AG08395 (cell line): ENCODE measurements around the gene BAZ2B.

Experiments used
- DNase-seq: peaks from one replicate; pipeline ENCODE4 v3.0.0; 2012; ENCODE audit warnings: mixed read lengths, low spot score

Gene BAZ2B

DNA sequence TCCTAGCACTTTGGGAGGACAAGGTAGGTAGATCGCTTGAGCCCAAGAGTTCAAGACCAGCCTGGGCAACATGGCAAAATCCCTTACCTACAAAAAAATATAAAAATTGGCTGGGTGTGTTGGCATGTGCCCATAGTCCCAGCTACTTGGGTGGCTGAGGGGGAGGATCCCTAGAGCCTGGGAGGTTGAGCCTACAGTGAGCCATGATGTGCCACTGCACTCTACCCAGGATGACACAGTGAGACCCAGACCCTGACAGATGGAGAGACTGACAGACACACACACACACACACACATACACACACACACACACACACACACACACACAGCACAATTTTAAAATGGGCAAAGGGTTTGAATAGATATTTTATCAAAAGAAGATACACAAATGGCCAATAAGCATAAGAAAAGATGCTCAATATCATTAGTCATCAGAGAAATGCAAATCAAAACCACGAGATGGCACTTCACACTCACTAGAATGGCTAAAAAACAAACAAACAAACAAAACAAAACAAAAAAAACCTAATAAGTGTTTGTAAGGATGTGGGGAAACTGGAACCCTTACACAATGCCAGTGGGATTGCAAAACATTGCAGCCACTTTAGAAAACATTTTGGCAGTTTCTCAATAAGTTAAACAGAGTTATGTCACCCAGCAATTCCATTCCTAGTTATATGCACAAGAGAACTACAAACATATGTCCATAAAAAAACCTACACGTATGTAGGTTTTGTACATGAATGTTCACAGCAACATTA lies 42.3 kb downstream of the BAZ2B start:
- peak; percentile 40 for DNase-seq

- no peak for DNase-seq
Observed at GRCh38 chr2:159573294-159573693, 43.1 kb downstream of the BAZ2B start.

DNA sequence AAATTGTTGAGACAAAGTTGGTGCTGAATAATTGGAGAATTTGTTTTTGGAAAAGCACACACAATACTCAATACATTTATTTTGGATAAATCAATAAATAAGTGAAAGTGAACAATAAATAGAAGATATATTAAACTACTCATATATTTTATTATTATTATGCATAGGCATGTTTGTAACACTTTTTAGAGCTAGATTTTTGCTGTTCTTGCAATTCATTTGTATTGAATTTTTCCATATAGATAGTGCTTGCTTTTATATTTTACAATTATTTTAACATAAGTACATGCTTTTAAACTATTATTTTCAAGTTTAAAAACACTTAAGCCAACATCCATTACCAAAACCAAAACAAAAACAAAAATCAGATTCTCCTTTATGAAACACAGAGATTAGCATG lies 43.9 kb downstream of the BAZ2B start:
- no peak for DNase-seq

GRCh38 chr2:159571540-159572260 lies 44.6 kb downstream of the BAZ2B start:
- DNase-seq: peak; percentile 21

DNA sequence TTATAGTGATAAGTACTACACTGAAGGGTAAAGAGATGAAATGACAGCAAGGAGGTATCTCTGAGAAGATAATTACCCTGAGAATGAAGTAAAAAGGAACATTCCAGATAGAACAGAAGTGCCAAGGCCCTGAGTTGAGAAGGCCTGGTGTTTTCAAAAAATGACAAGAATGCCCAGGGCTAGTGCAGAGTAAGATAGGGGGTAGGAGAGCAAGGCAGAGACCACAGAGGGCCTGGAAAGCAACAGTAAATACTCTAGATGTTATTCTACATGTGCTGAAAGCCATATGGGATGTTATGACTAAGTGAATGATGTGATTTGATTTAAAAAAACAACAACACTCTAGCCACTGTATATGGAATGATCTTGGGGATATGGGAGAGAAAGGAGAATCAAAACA lies 52.3 kb downstream of the BAZ2B start:
- no peak for DNase-seq

DNA sequence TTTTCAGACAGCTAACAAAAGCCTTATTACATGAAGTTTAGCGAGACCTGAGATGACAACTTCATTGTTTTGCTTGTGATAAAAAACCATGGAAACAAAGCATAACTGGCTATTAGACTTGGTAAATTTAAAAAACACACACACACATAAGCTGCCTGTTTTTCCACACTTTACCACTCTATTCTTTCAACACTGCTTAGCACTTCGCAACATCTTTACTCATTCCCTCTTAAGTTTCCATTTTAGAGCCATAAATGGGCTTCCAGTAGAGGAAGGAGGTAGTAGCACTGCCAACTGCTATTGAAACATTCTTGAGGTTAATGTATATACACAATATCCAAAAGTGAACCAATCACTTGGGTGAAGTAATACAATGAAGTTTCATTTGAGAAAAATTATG lies 54.1 kb downstream of the BAZ2B start:
- no peak for DNase-seq

DNA sequence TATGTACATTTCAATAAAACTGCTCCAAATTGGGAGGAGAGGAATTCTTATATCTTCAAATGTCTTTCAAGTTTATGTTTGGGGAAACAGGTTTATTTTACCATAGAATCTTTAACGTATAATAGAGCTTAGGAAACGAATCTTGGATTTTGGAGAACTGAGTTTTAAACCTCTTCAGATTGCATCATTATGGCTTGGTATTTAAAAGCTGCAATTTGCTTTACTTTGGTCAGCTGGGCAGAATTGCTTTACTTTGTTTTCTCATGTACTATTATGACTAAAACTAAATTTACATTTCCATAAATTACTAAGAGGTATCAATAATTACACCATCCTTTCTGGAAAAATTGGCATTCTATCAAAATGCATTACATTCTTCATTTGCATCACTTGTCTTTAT lies 54.6 kb downstream of the BAZ2B start:
- no peak for DNase-seq

DNA sequence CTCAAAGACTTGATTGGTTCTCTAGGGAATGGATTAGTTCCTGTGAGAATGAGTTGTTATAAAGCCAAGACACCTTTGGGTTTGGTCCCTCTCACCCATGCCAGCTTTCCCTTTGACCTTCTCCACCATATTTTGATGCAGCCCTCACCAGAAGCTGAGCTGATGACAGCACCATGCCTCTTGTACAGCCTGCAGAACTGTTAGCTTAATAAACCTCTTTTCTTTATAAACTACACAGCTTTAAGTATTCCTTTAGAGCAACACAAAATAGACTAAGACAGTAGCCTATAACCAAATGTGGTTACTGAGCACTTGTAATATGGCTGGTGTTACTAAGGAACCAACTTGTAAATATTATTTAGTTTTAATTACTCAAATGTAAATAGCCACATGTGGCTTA lies 55.1 kb downstream of the BAZ2B start:
- DNase-seq: no peak

GRCh38 chr2:159559034-159559433 lies 57.3 kb downstream of the BAZ2B start:
- no peak for DNase-seq

GRCh38 chr2:159558479-159558878 lies 57.9 kb downstream of the BAZ2B start:
- no peak for DNase-seq

DNA sequence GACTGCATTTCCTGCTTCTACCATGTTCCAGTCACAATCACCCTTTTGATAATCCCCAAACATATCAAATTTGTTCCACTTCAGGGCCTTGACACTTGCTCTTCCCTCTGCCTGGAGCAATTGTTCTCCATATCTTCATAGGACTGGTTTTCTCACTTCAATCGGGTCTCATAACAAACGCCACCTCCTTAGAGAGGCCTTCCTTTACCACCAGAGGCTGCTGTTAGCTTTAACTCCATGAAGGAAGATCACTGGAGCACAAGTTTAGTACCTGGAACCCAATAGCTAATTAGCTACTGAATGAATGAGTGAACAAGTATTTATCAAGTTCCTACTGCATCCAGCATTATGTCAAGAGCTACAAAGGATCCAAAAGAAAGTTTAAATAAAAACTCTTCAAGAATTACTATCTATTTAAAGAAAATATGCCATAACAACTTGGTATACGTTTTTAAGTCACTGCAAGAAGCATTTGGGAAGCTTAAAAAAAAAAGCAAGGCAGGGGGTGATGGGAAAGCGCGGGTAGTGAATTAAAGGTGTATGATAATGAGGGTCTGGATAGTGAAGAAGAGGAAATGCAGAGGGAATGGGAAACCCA lies 58.8 kb downstream of the BAZ2B start:
- no peak for DNase-seq

GRCh38 chr2:159555651-159556392 lies 60.5 kb downstream of the BAZ2B start:
- no peak for DNase-seq

GRCh38 chr2:159553727-159554126 lies 62.6 kb downstream of the BAZ2B start:
- DNase-seq: no peak

DNA sequence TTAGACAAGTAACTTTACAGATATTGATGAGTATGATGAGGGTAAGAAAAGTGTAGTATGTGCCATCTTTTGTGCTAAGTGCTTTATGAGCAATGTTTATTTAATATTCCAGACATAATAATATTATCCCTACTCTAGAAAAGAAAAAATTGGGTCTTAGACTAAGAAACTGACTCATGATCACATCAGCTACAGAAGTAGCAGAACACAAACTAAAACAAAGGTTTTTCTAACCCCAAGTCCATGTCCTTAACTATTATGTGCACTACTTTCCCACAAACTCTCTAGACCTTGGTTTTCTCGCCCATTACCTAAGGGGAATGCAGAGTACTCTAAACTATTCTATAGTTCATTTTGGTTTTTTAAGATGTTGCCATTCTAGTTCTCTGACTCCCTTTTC lies 64.5 kb downstream of the BAZ2B start:
- no peak for DNase-seq

GRCh38 chr2:159550231-159550630 lies 66.1 kb downstream of the BAZ2B start:
- no peak for DNase-seq

GRCh38 chr2:159549234-159549633 lies 67.1 kb downstream of the BAZ2B start:
- DNase-seq: no peak

GRCh38 chr2:159546716-159547430 lies 69.5 kb downstream of the BAZ2B start:
- DNase-seq: no peak

DNA sequence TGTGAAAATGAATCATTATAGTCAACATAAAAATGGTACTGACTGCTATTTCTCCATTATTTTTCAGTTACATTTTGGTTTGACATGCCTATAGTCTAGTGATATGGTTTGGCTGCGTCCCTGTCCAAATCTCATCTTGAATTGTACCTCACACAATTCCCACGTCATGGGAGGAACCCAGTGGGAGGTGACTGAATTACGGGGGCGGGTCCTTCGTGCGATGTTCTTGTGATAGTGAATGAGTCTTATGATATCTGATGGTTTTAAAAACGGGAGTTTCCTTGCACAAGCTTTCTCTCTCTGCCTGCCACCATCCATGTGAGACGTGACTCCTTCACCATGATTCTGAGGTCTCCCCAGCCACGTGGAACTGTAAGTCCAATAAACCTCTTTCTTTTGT lies 70.3 kb downstream of the BAZ2B start:
- no peak for DNase-seq

DNA sequence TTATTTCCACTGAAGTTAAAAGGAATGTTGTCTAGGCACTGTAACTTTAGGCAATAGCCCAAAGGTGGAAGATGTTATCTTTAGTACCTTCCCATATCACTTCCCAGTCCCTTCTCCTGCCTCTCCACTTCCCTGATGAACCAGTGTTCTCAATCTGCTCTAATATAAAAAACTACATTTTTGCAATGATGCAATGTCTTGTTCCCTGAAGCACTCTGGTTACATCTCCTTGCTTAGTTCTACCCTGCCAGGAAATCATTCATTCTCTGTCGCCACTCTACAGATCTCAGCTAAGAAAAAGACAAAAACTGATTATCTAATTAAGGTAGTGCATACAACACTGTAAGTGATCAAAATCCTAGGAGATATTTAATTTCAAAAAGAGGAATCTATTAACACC lies 71.3 kb downstream of the BAZ2B start:
- no peak for DNase-seq

- no peak for DNase-seq
Observed at GRCh38 chr2:159542101-159542500, 74.2 kb downstream of the BAZ2B start.

GRCh38 chr2:159539701-159540100 lies 76.6 kb downstream of the BAZ2B start:
- no peak for DNase-seq

DNA sequence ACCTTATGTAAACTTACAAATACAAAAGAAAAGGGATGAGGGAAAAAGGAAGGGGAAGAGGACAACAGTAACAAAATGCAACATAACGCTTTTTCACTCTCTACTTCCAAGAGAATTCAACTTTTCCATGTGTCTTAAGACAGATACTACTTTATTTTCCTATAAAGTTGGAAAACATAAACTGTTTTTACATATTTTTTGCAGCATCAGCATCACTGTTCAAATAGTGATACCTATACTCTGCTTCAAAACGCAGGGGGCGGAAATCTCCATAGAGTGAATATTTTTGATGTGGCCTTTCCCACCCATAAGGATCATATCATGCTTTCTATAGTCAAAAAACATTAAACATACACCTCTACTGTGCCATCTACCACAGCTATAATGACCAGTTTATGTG lies 77.5 kb downstream of the BAZ2B start:
- DNase-seq: no peak
